OCI-LY1 (cell line): ENCODE data around the gene CNGA1.

ENCODE experiments used
- EZH2 ChIP-seq: fragments of 200-600 bp; sonication (generic), shearing (Covaris generic); IDR thresholded peaks from 2 replicates; pipeline ENCODE4 v1.8.0; 2017; ENCODE audit warnings: borderline replicate concordance, mixed run types, mild to moderate bottlenecking, antibody characterized with exemption, low read length, moderate library complexity, mixed read lengths
- TF ChIP-seq, protein P1 (sequence below): fragments of 200-600 bp; sonication (generic), shearing (Covaris generic); IDR thresholded peaks from 2 replicates; pipeline ENCODE4 v1.5.1; 2017; ENCODE audit warnings: mild to moderate bottlenecking, antibody characterized with exemption, low read length, moderate library complexity, mixed read lengths

DNA sequence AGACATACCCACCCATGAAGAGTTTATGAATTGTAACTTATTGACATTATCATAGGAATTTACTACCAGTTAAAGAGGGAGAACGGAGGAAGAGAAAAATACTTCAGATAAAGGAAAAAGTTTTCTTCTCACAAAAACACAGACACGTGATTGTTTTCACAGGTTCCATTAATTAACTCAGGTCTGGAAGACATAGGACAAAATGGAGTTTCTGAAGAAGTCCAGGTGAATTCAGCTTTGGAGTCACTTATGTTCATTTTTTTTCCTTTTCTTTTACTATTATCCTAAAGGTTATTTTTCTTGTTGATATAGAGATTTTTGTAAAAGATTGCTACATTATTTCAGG is 20.6 kb upstream of the CNGA1 start:
- TF ChIP-seq, protein P1, sequence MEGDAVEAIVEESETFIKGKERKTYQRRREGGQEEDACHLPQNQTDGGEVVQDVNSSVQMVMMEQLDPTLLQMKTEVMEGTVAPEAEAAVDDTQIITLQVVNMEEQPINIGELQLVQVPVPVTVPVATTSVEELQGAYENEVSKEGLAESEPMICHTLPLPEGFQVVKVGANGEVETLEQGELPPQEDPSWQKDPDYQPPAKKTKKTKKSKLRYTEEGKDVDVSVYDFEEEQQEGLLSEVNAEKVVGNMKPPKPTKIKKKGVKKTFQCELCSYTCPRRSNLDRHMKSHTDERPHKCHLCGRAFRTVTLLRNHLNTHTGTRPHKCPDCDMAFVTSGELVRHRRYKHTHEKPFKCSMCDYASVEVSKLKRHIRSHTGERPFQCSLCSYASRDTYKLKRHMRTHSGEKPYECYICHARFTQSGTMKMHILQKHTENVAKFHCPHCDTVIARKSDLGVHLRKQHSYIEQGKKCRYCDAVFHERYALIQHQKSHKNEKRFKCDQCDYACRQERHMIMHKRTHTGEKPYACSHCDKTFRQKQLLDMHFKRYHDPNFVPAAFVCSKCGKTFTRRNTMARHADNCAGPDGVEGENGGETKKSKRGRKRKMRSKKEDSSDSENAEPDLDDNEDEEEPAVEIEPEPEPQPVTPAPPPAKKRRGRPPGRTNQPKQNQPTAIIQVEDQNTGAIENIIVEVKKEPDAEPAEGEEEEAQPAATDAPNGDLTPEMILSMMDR = no peak
- TF ChIP-seq EZH2 = no peak
